Keratinocyte (primary cell): Measurements from ENCODE around the gene VAC14. TPM values are rescaled to one million over a fixed set of nuclear protein-coding genes. Genes with fewer than 3 reads are reported as not detected.

Source experiments
- DNase-seq: peaks from one replicate; pipeline ENCODE4 v3.0.0-alpha.2; 2011; ENCODE audit warnings: low read depth, missing footprints, low spot score
- FAIRE-seq: peaks from 2 replicates; lab custom pipeline; 2011; peaks lifted over from hg19 to GRCh38; lab: Jason Lieb, UNC
- H2AFZ ChIP-seq: 2 replicates; pipeline ENCODE4 v1.6.0; 2012; ENCODE audit warnings: low read length, control low read depth, inconsistent platforms; ENCODE audit not compliant: control insufficient read depth
- H3K27ac ChIP-seq: 2 replicates; pipeline ENCODE4 v1.5.1; 2011; ENCODE audit warnings: low read length; ENCODE audit not compliant: control insufficient read depth, insufficient read depth
- H3K27me3 ChIP-seq: 3 replicates; pipeline ENCODE4 v1.6.0; 2011; ENCODE audit warnings: low read length; ENCODE audit not compliant: control insufficient read depth, insufficient read depth; ENCODE audit errors: extremely low read depth
- H3K36me3 ChIP-seq, 2 experiments: 2 replicates in 1 of 2; 3 replicates in 1 of 2; pipeline ENCODE4 v1.5.1; 2011; ENCODE audit warnings: low read length in 2 of 2, mild to moderate bottlenecking in 1 of 2; ENCODE audit not compliant: control insufficient read depth in 2 of 2, insufficient read depth in 2 of 2; ENCODE audit errors: extremely low read depth in 1 of 2
- H3K4me1 ChIP-seq: 3 replicates; pipeline ENCODE4 v1.5.1; 2011; ENCODE audit warnings: low read length; ENCODE audit not compliant: control insufficient read depth, insufficient read depth; ENCODE audit errors: extremely low read depth
- H3K4me2 ChIP-seq: 3 replicates; pipeline ENCODE4 v1.6.0; 2011; ENCODE audit warnings: low read depth, low read length; ENCODE audit not compliant: control insufficient read depth, insufficient read depth; ENCODE audit errors: extremely low read depth
- H3K4me3 ChIP-seq, 3 experiments: fragments of 200-600 bp in 1 of 3; sonication (generic) in 1 of 3; 2 replicates in 2 of 3; 3 replicates in 1 of 3; pipeline ENCODE4 v1.5.1; 2011 to 2016; ENCODE audit warnings: low read length in 3 of 3, mild to moderate bottlenecking in 3 of 3, control low read depth in 2 of 3, inconsistent platforms in 1 of 3, low read depth in 1 of 3, mixed read lengths in 1 of 3, mixed run types in 1 of 3, moderate library complexity in 1 of 3; ENCODE audit not compliant: control insufficient read depth in 2 of 3, insufficient read depth in 2 of 3; ENCODE audit errors: extremely low read depth in 1 of 3
- H3K79me2 ChIP-seq: 2 replicates; pipeline ENCODE4 v1.6.0; 2012; ENCODE audit warnings: low read length; ENCODE audit not compliant: control insufficient read depth, insufficient read depth
- H3K9ac ChIP-seq: 3 replicates; pipeline ENCODE4 v1.6.0; 2011; ENCODE audit warnings: low read length; ENCODE audit not compliant: control insufficient read depth, insufficient read depth; ENCODE audit errors: extremely low read depth
- H3K9me1 ChIP-seq: 3 replicates; pipeline ENCODE4 v1.6.0; 2011; ENCODE audit warnings: low read length; ENCODE audit not compliant: control insufficient read depth, insufficient read depth; ENCODE audit errors: extremely low read depth
- H3K9me3 ChIP-seq: 2 replicates; pipeline ENCODE4 v1.5.1; 2012; ENCODE audit warnings: low read depth, low read length; ENCODE audit not compliant: control insufficient read depth
- H4K20me1 ChIP-seq: 3 replicates; pipeline ENCODE4 v1.6.0; 2011; ENCODE audit warnings: low read length; ENCODE audit not compliant: control insufficient read depth, insufficient read depth; ENCODE audit errors: extremely low read depth
- CTCF ChIP-seq, 3 experiments: IDR thresholded peaks in 1 of 3; conservative IDR thresholded peaks in 1 of 3; optimal IDR thresholded peaks in 1 of 3; 2 replicates in 2 of 3; 3 replicates in 1 of 3; pipeline versions ENCODE3 to v1.5.1; 2011; ENCODE audit warnings: low read length in 3 of 3, mild to moderate bottlenecking in 3 of 3, moderate library complexity in 2 of 3, control low read depth in 1 of 3, inconsistent platforms in 1 of 3; ENCODE audit not compliant: insufficient read depth in 2 of 3; ENCODE audit errors: extremely low read depth in 1 of 3
- EZH2 ChIP-seq: IDR thresholded peaks from one replicate; pipeline ENCODE4 v1.6.1; 2012; ENCODE audit warnings: inconsistent platforms, mild to moderate bottlenecking, low read length, moderate library complexity
- dilution Hi-C: fragments of 300-500 bp; cut with MboI; formaldehyde crosslinking; loops from one replicate; pipeline ENCODE4 v1.7.0; 2020; ENCODE audit warnings: low sequenced_read_pairs; ENCODE audit not compliant: extremely low pct_ligation_motif_present
- polyA plus RNA-seq, 5 experiments: library from polyadenylated mRNA; depleted of rRNA in 3 of 5; stranded (reverse) in 3 of 5; stranded (forward) in 1 of 5; unstranded in 1 of 5; fragments of >200 nt; gene quantifications; 1 replicate in 1 of 5; 2 replicates in 3 of 5; 3 replicates in 1 of 5; pipeline versions ENCODE4 v1.2.1 to v1.2.3, GENCODE V29; 2011 to 2012; ENCODE audit warnings: missing spikeins in 2 of 5, low read depth in 1 of 5, low replicate concordance in 1 of 5

VAC14 gene
- polyA plus RNA-seq, 1 donor (not counting 4 experiments of a cell fraction or from before 2014, with no cell fraction given) = 15.9 TPM

DNA sequence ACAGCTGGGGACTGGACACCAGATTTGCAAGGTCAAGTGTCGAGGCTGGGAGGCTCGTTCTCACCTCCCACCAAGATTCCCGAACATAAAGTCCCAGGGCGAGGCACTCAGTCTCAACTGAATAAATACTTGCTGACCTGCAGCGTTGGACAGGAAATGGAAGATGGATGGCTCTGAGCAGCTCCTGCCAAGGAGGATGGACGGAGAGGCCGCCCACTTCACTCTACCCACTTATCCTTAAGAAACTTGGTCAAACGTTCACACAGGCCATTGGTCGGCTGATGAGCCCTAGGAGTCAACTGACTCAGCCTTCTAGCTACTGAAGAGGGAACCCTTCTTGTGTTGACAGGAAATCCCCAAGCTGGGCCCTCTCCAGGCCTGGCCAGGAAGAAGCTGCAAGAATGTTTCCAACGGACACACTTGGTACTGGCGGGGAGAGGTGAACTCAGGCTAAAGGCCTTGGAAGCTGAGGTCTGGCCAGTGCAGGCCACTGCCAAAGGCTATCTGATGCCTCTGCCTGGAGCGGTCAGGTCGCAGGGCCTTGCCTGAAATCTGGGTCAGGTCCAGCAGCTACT is 50.0 kb downstream of the VAC14 start:
- Histone ChIP-seq H3K79me2 (no peaks in the 10 kb centered on the region), H3K9me1 (no peaks in the 10 kb centered on the region), H3K4me2 (no peak overlapping the region), H3K27me3 (no peaks in the 10 kb centered on the region), H2AFZ (no peak overlapping the region), H3K4me3 (no peak overlapping the region), H4K20me1 (no peaks in the 10 kb centered on the region), H3K27ac (no peak overlapping the region), H3K9ac (no peak overlapping the region), H3K9me3 (no peaks in the 10 kb centered on the region), H3K36me3 (peaks cover 0 to 8% of the 10 kb centered on the region in 2 experiments), H3K4me1 (peaks cover 31% of the 10 kb centered on the region)
- TF ChIP-seq EZH2 = no peak
- TF ChIP-seq CTCF (optimal IDR thresholded peaks at IDR 0.05 in 1 of 3, IDR thresholded peaks at IDR 0.05 in 1 of 3, conservative IDR thresholded peaks at IDR 0.05 in 1 of 3; ENCODE audit: extremely low read depth in 1 of 3, insufficient read depth in 2 of 3, low read length in 3 of 3) = no peak
- dilution Hi-C loops = no loop called here
- no peak for DNase-seq
- FAIRE-seq = no peak

GRCh38 chr16:70749681-70750601 is 51.0 kb downstream of the VAC14 start:
- Histone ChIP-seq H4K20me1 (no peaks in the 10 kb centered on the region), H3K27ac (no peak overlapping the region), H2AFZ (no peak overlapping the region), H3K27me3 (no peaks in the 10 kb centered on the region), H3K4me3 (no peak overlapping the region), H3K36me3 (peaks cover 2 to 4% of the 10 kb centered on the region in 2 experiments), H3K79me2 (no peaks in the 10 kb centered on the region), H3K9me3 (no peaks in the 10 kb centered on the region), H3K4me1 (peaks cover 30% of the 10 kb centered on the region), H3K4me2 (no peak overlapping the region), H3K9me1 (no peaks in the 10 kb centered on the region), H3K9ac (no peak overlapping the region)
- no peak for TF ChIP-seq CTCF (optimal IDR thresholded peaks at IDR 0.05 in 1 of 3, IDR thresholded peaks at IDR 0.05 in 1 of 3, conservative IDR thresholded peaks at IDR 0.05 in 1 of 3; ENCODE audit: extremely low read depth in 1 of 3, insufficient read depth in 2 of 3, low read length in 3 of 3)
- TF ChIP-seq EZH2 = no peak
- dilution Hi-C loops = no loop called here
- DNase-seq (no peak), FAIRE-seq (no peak)
